HCT116 (cell line): ENCODE measurements around the gene HAPLN1.

ENCODE experiments used
- EZH2 ChIP-seq: fragments of 200-600 bp; sonication (generic); IDR thresholded peaks from 2 replicates; pipeline ENCODE4 v1.6.1; 2017; ENCODE audit warnings: antibody characterized with exemption, mixed run types
- POLR2AphosphoS5 ChIP-seq: IDR thresholded peaks from 2 replicates; pipeline ENCODE4 v1.6.1; 2011; ENCODE audit warnings: mild to moderate bottlenecking, low read depth, low read length, moderate library complexity
- TF ChIP-seq, protein P1 (sequence below), 3 experiments: fragments of 200-600 bp in 1 of 3; sonication (generic) in 1 of 3; IDR thresholded peaks in 2 of 3; conservative IDR thresholded peaks in 1 of 3; 2 replicates each; pipeline ENCODE4 v1.5.1; 2012 to 2017; ENCODE audit warnings: low read depth in 2 of 3, low read length in 2 of 3, antibody characterized with exemption in 1 of 3, borderline replicate concordance in 1 of 3, control low read depth in 1 of 3, mild to moderate bottlenecking in 1 of 3, mixed read lengths in 1 of 3, mixed run types in 1 of 3, moderate library complexity in 1 of 3; ENCODE audit not compliant: insufficient read depth in 1 of 3

DNA sequence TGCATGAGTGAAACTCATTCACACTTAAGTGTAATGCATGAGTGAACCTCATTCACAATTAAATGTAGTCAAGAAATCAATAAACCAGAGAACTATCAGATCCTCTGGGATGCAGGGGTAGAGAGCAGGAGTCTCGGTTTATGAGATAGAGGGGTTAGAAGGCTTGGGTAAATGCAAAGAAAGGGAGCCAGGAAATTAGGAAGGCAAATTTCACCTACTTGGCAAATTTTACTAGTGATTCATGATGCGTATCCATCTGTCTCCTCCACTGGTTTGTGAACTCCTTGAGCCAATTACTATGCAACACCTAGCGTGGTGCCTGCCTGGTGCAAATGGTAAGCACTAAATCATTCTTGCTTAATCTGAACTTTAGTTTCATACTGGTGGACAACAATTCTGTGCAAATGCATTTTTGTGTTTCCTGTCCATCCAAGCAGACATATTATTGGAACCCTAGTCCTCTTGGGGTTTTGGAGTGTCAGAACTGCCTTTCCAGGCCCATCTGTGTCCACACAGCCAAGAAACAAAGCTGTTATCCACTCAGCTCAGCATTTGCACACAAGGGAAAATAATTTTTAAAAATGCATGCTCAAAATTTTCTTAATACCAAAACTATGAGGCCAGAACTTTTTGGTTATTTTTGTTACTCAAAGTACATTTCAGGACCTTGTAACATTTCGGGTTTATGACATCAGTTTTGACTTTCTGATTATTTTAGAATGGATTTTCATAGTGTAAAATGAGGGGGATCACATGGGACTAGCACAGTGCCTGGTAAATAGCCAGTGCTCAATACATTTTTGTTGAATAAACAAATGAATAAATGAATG is 5.2 kb downstream of the HAPLN1 start:
- TF ChIP-seq, protein P1, sequence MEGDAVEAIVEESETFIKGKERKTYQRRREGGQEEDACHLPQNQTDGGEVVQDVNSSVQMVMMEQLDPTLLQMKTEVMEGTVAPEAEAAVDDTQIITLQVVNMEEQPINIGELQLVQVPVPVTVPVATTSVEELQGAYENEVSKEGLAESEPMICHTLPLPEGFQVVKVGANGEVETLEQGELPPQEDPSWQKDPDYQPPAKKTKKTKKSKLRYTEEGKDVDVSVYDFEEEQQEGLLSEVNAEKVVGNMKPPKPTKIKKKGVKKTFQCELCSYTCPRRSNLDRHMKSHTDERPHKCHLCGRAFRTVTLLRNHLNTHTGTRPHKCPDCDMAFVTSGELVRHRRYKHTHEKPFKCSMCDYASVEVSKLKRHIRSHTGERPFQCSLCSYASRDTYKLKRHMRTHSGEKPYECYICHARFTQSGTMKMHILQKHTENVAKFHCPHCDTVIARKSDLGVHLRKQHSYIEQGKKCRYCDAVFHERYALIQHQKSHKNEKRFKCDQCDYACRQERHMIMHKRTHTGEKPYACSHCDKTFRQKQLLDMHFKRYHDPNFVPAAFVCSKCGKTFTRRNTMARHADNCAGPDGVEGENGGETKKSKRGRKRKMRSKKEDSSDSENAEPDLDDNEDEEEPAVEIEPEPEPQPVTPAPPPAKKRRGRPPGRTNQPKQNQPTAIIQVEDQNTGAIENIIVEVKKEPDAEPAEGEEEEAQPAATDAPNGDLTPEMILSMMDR (IDR thresholded peaks at IDR 0.05 in 2 of 3, conservative IDR thresholded peaks at IDR 0.05 in 1 of 3; ENCODE audit: borderline replicate concordance in 1 of 3, insufficient read depth in 1 of 3, low read depth in 2 of 3, low read length in 2 of 3), result no peak
- TF ChIP-seq POLR2AphosphoS5, result no peak
- no peak for TF ChIP-seq EZH2
